Measurements from ENCODE around the gene ALOX15.
"Not testable (repeated sequence)": the region's sequence is repeated elsewhere in the genome, so short reads cannot be mapped to it uniquely, and the experiment has no call there.

ALOX15 gene

GRCh38 chr17:4631431-4631830, 10.0 kb downstream of the ALOX15 start:
- in situ Hi-C loops (cut with MboI; ENCODE audit: low pct_unique_long_range_greater_than_20kb, low sequenced_read_pairs, unreplicated experiment) = no loop called here
- DNase-seq (ENCODE audit: low spot score) = no peak
- TF ChIP-seq CTCF (IDR thresholded peaks at IDR 0.05; ENCODE audit: extremely low read depth, insufficient read depth, missing control alignments) = no peak

- in situ Hi-C loops (cut with MboI; ENCODE audit: low pct_unique_long_range_greater_than_20kb, low sequenced_read_pairs, unreplicated experiment) = loop anchor here (10.0 kb wide), 2 partner anchors 52 to 202 kb away; no protein-coding TSS in a partner anchor
- no peak for DNase-seq (ENCODE audit: low spot score)
- TF ChIP-seq CTCF (IDR thresholded peaks at IDR 0.05; ENCODE audit: extremely low read depth, insufficient read depth, missing control alignments) = no peak
Observed at GRCh38 chr17:4626734-4627256, 14.7 kb downstream of the ALOX15 start.

- no peak for TF ChIP-seq CTCF (IDR thresholded peaks at IDR 0.05; ENCODE audit: extremely low read depth, insufficient read depth, missing control alignments)
- in situ Hi-C loops (cut with MboI; ENCODE audit: low pct_unique_long_range_greater_than_20kb, low sequenced_read_pairs, unreplicated experiment) = loop anchor here (10.0 kb wide), 2 partner anchors 50 to 200 kb away; no protein-coding TSS in a partner anchor
- no peak for DNase-seq (ENCODE audit: low spot score)
Observed at GRCh38 chr17:4625181-4625617, 16.3 kb downstream of the ALOX15 start.

GRCh38 chr17:4624451-4624911, 17.0 kb downstream of the ALOX15 start:
- in situ Hi-C loops (cut with MboI; ENCODE audit: low pct_unique_long_range_greater_than_20kb, low sequenced_read_pairs, unreplicated experiment) = loop anchor here (10.0 kb wide), 2 partner anchors 50 to 200 kb away; no protein-coding TSS in a partner anchor
- DNase-seq (ENCODE audit: low spot score) = not testable (repeated sequence)

- DNase-seq (ENCODE audit: low spot score) = no peak
- in situ Hi-C loops (cut with MboI; ENCODE audit: low pct_unique_long_range_greater_than_20kb, low sequenced_read_pairs, unreplicated experiment) = loop anchor here (10.0 kb wide), 2 partner anchors 48 to 198 kb away; no protein-coding TSS in a partner anchor
- no peak for TF ChIP-seq CTCF (IDR thresholded peaks at IDR 0.05; ENCODE audit: extremely low read depth, insufficient read depth, missing control alignments)
Observed at GRCh38 chr17:4623249-4623648, 18.2 kb downstream of the ALOX15 start.

GRCh38 chr17:4622375-4622774, 19.1 kb downstream of the ALOX15 start:
- no peak for TF ChIP-seq CTCF (IDR thresholded peaks at IDR 0.05; ENCODE audit: extremely low read depth, insufficient read depth, missing control alignments)
- DNase-seq (ENCODE audit: low spot score) = no peak
- in situ Hi-C loops (cut with MboI; ENCODE audit: low pct_unique_long_range_greater_than_20kb, low sequenced_read_pairs, unreplicated experiment) = loop anchor here (10.0 kb wide), 2 partner anchors 48 to 198 kb away; no protein-coding TSS in a partner anchor

GRCh38 chr17:4620531-4621101, 20.9 kb downstream of the ALOX15 start:
- in situ Hi-C loops (cut with MboI; ENCODE audit: low pct_unique_long_range_greater_than_20kb, low sequenced_read_pairs, unreplicated experiment) = loop anchor here (10.0 kb wide), 2 partner anchors 46 to 196 kb away; no protein-coding TSS in a partner anchor
- no peak for DNase-seq (ENCODE audit: low spot score)
- TF ChIP-seq CTCF (IDR thresholded peaks at IDR 0.05; ENCODE audit: extremely low read depth, insufficient read depth, missing control alignments) = no peak

Data from GM13977 (cell line).